ENCODE results near the gene NFRKB.

DNA sequence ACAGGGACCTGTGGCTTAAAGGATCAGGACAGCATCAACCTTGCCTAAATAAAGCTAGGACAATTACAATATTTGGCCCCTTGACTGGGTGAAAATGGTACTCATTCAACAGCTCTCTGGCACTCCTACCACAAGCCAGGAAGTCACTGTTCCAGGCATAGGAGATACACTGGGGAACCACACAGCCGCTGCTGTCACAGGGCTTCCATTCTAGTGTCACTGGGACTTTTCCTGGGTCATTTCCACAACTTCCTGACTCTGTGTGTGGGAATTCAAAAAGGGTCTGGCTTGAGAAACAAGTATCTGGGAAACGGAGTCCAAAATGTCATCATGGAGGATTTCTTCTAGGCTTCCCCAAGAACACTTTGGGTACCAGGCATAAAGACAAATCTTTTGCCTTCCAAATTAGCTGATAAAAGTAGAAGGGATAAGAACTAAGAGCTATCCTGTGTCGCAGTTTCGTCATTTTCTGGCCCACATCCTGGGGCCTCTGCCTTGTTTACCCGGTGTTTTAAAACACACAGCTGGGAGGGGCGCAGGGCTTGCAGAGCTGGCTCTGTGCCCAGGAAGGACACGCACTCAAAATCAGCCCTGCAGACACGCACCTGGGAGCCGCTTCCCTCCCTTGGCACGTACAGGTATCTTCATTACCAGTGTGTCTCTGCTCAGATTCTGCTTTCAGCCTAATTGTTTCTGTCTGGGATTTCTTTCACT is 41.7 kb downstream of the NFRKB start:
- no peak for TF ChIP-seq POLR2A (IDR thresholded peaks at IDR 0.05)
- TF ChIP-seq CTCF (IDR thresholded peaks at IDR 0.05): no peak
- TF ChIP-seq POLR2AphosphoS5 (IDR thresholded peaks at IDR 0.05): peak; percentile 78

Data from prostate gland (tissue), 2 donors.